GM20431 (cell line): Measurements from ENCODE around the gene CRMP1.

Experiments used
- in situ Hi-C: fragments of 300-500 bp; cut with MseI, MboI; formaldehyde crosslinking; loops from one replicate; pipeline ENCODE4 v1.15.0; 2020; ENCODE audit warnings: low sequenced_read_pairs; ENCODE audit not compliant: unreplicated experiment

Gene CRMP1

GRCh38 chr4:5804656-5805055 lies 88.2 kb downstream of the CRMP1 start:
- in situ Hi-C loops: no loop called here

- in situ Hi-C loops: no loop called here
Measured at GRCh38 chr4:5802565-5802964, 90.3 kb downstream of the CRMP1 start.

GRCh38 chr4:5801696-5802095 lies 91.2 kb downstream of the CRMP1 start:
- in situ Hi-C loops: no loop called here

- in situ Hi-C loops: no loop called here
Measured at GRCh38 chr4:5800496-5800895, 92.4 kb downstream of the CRMP1 start.

GRCh38 chr4:5799406-5799805 lies 93.5 kb downstream of the CRMP1 start:
- in situ Hi-C loops: no loop called here

GRCh38 chr4:5798946-5799345 lies 93.9 kb downstream of the CRMP1 start:
- in situ Hi-C loops: no loop called here

- in situ Hi-C loops: no loop called here
Measured at GRCh38 chr4:5798462-5798861, 94.4 kb downstream of the CRMP1 start.

- in situ Hi-C loops: no loop called here
Measured at GRCh38 chr4:5797866-5798265, 95.0 kb downstream of the CRMP1 start.

GRCh38 chr4:5796976-5797375 lies 95.9 kb downstream of the CRMP1 start:
- in situ Hi-C loops: no loop called here

GRCh38 chr4:5795580-5795979 lies 97.3 kb downstream of the CRMP1 start:
- in situ Hi-C loops: no loop called here

GRCh38 chr4:5793514-5793913 lies 99.4 kb downstream of the CRMP1 start:
- in situ Hi-C loops: no loop called here

- in situ Hi-C loops: no loop called here
Measured at GRCh38 chr4:5791654-5792053, 101.2 kb downstream of the CRMP1 start.

GRCh38 chr4:5790546-5790857 lies 102.4 kb downstream of the CRMP1 start:
- in situ Hi-C loops: no loop called here

- in situ Hi-C loops: no loop called here
Measured at GRCh38 chr4:5789141-5789540, 103.7 kb downstream of the CRMP1 start.

- in situ Hi-C loops: no loop called here
Measured at GRCh38 chr4:5788144-5788543, 104.7 kb downstream of the CRMP1 start.

GRCh38 chr4:5787311-5787710 lies 105.6 kb downstream of the CRMP1 start:
- in situ Hi-C loops: no loop called here

GRCh38 chr4:5785806-5786680 lies 106.8 kb downstream of the CRMP1 start:
- in situ Hi-C loops: no loop called here

- in situ Hi-C loops: no loop called here
Measured at GRCh38 chr4:5784960-5785611, 107.8 kb downstream of the CRMP1 start.

GRCh38 chr4:5784021-5784420 lies 108.9 kb downstream of the CRMP1 start:
- in situ Hi-C loops: no loop called here

GRCh38 chr4:5783486-5783885 lies 109.4 kb downstream of the CRMP1 start:
- in situ Hi-C loops: no loop called here

GRCh38 chr4:5782829-5783476 lies 109.9 kb downstream of the CRMP1 start:
- in situ Hi-C loops: no loop called here
